Muscle of leg (tissue), 9 donors: Measurements from ENCODE around the gene MYO1G. TPM values are rescaled to one million over a fixed set of nuclear protein-coding genes. Genes with fewer than 3 reads are reported as not detected.

Source experiments
- polyA plus RNA-seq, 8 donors: library from polyadenylated mRNA; unstranded; fragments of 120-200 nt; gene quantifications; one replicate each; pipeline versions ENCODE4 v1.2.1 to v1.2.3, GENCODE V29; 2013; ENCODE audit warnings: inconsistent platforms in 1 of 8, low replicate concordance in 1 of 8; ENCODE audit not compliant: insufficient read length in 8 of 8, insufficient read depth in 1 of 8
- total RNA-seq: library from RNA; stranded (reverse); fragments of 120-200 nt; gene quantifications from one replicate; pipeline ENCODE4 v1.2.4, GENCODE V29; 2013

MYO1G gene
- total and polyA plus RNA-seq, 9 donors: 0.58 to 1.2 (median 0.68) TPM

Other genes with a start within 250 kb of the MYO1G start
- 10.9 TPM for gene ZMIZ2, start 230.2 kb downstream of the MYO1G start, total RNA-seq
- 10 to 100 TPM; 21.4 to 48.9 (median 35.8) TPM for gene ZMIZ2, start 230.2 kb downstream of the MYO1G start, polyA plus RNA-seq
- 1,341 TPM for gene PPIA, start 182.3 kb downstream of the MYO1G start, total RNA-seq
- gene PPIA, start 182.3 kb downstream of the MYO1G start, polyA plus RNA-seq: 1,000 to 10,000 TPM in 1 of 8 donors, 100 to 1,000 TPM in 7; 718 to 1,009 (median 821) TPM
- 110 TPM for gene H2AZ2, start 130.9 kb downstream of the MYO1G start, total RNA-seq
- 100 to 1,000 TPM; 118 to 185 (median 142) TPM for gene H2AZ2, start 130.9 kb downstream of the MYO1G start, polyA plus RNA-seq
- gene PURB, start 93.5 kb downstream of the MYO1G start, total RNA-seq: 18.6 TPM
- gene PURB, start 93.5 kb downstream of the MYO1G start, polyA plus RNA-seq: 10 to 100 TPM; 19.2 to 41.2 (median 31.1) TPM
- gene CCM2, start 21.2 kb upstream of the MYO1G start, total RNA-seq: 36.1 TPM
- 10 to 100 TPM; 40.4 to 47.2 (median 43.9) TPM for gene CCM2, start 21.2 kb upstream of the MYO1G start, polyA plus RNA-seq
- 2.3 TPM for gene NACAD, start 110.0 kb upstream of the MYO1G start, total RNA-seq
- gene NACAD, start 110.0 kb upstream of the MYO1G start, polyA plus RNA-seq: 1 to 10 TPM; 4.4 to 7.9 (median 5.8) TPM
- gene TBRG4, start 132.7 kb upstream of the MYO1G start, total RNA-seq: 41.7 TPM
- 10 to 100 TPM; 35.5 to 45.2 (median 39.5) TPM for gene TBRG4, start 132.7 kb upstream of the MYO1G start, polyA plus RNA-seq
- 6.2 TPM for gene RAMP3, start 178.8 kb upstream of the MYO1G start, total RNA-seq
- 1 to 10 TPM; 2.5 to 7.2 (median 3.7) TPM for gene RAMP3, start 178.8 kb upstream of the MYO1G start, polyA plus RNA-seq